Amniotic epithelial cell (primary cell): ENCODE data around the gene RTF1.
"Not testable (repeated sequence)": the region's sequence is repeated elsewhere in the genome, so short reads cannot be mapped to it uniquely, and the experiment has no call there.

Experiments used
- DNase-seq: peaks from one replicate; pipeline ENCODE4 v3.0.0-alpha.2; 2010; ENCODE audit warnings: low read depth

RTF1 gene

GRCh38 chr15:41416742-41417417 lies at the start of gene RTF1:
RTF1 (plus strand) TSS chr15:41417095; CDS start chr15:41417116, 21 bp downstream.
- DNase-seq: peak; percentile 75

- no peak for DNase-seq
These were observed 49.5 kb upstream of the RTF1 start for GRCh38 chr15:41367418-41367817.

- no peak for DNase-seq
These were observed 38.9 kb upstream of the RTF1 start for GRCh38 chr15:41377978-41378377.

GRCh38 chr15:41383974-41384749 lies 32.7 kb upstream of the RTF1 start:
- DNase-seq: not testable (repeated sequence)

- no peak for DNase-seq
These were observed 29.2 kb upstream of the RTF1 start for GRCh38 chr15:41387646-41388045.

GRCh38 chr15:41392659-41393058 lies 24.2 kb upstream of the RTF1 start:
- no peak for DNase-seq

- no peak for DNase-seq
These were observed 22.0 kb upstream of the RTF1 start for GRCh38 chr15:41394924-41395323.

- no peak for DNase-seq
These were observed 20.8 kb upstream of the RTF1 start for GRCh38 chr15:41396111-41396510.

GRCh38 chr15:41401904-41402267 lies 15.0 kb upstream of the RTF1 start:
- no peak for DNase-seq

GRCh38 chr15:41407341-41407740 lies 9.6 kb upstream of the RTF1 start:
- DNase-seq: peak; percentile 47

- peak; percentile 99 for DNase-seq
These were observed 8.7 kb upstream of the RTF1 start for GRCh38 chr15:41408234-41408641.

- no peak for DNase-seq
These were observed 5.9 kb upstream of the RTF1 start for GRCh38 chr15:41411031-41411430.

- no peak for DNase-seq
These were observed 5.5 kb upstream of the RTF1 start for GRCh38 chr15:41411441-41411840.

- DNase-seq: peak; percentile 6
These were observed 660 bp upstream of the RTF1 start for GRCh38 chr15:41416128-41416741.

- DNase-seq: peak; percentile 7
These were observed 712 bp downstream of the RTF1 start for GRCh38 chr15:41417418-41418195.

- no peak for DNase-seq
These were observed 7.2 kb downstream of the RTF1 start for GRCh38 chr15:41423979-41424659.

- DNase-seq: no peak
These were observed 7.9 kb downstream of the RTF1 start for GRCh38 chr15:41424809-41425208.

GRCh38 chr15:41425907-41426306 lies 9.0 kb downstream of the RTF1 start:
- not testable (repeated sequence) for DNase-seq

- DNase-seq: peak; percentile 74
These were observed 12.4 kb downstream of the RTF1 start for GRCh38 chr15:41429003-41429890.

- DNase-seq: no peak
These were observed 18.3 kb downstream of the RTF1 start for GRCh38 chr15:41435037-41435786.
